IPS-20b (cell line): ENCODE results near the gene KIF1A.

Source experiments
- H3K27ac ChIP-seq: one replicate; pipeline ENCODE4 v1.5.1; 2013; ENCODE audit warnings: low read length
- H3K27me3 ChIP-seq: 2 replicates; pipeline ENCODE4 v1.6.1; 2013; ENCODE audit warnings: mild to moderate bottlenecking, low read length, inconsistent platforms; ENCODE audit not compliant: insufficient read depth
- H3K36me3 ChIP-seq: 2 replicates; pipeline ENCODE4 v1.6.1; 2013; ENCODE audit warnings: low read depth, mild to moderate bottlenecking, inconsistent platforms, low read length, moderate library complexity; ENCODE audit not compliant: insufficient read depth
- H3K4me1 ChIP-seq: 2 replicates; pipeline ENCODE4 v1.6.1; 2013; ENCODE audit warnings: mild to moderate bottlenecking, control low read depth, inconsistent platforms, low read length, moderate library complexity; ENCODE audit not compliant: insufficient read depth
- H3K4me3 ChIP-seq: 2 replicates; pipeline ENCODE4 v1.5.1; 2013; ENCODE audit warnings: mild to moderate bottlenecking, low read length, inconsistent platforms
- H3K9ac ChIP-seq: 2 replicates; pipeline ENCODE4 v1.6.1; 2013; ENCODE audit warnings: low read depth, mild to moderate bottlenecking, inconsistent platforms, low read length, moderate library complexity
- H3K9me3 ChIP-seq: 2 replicates; pipeline ENCODE4 v1.6.1; 2013; ENCODE audit warnings: mild to moderate bottlenecking, low read depth, low read length, inconsistent platforms; ENCODE audit not compliant: insufficient read depth

KIF1A gene

GRCh38 chr2:240762249-240762648 lies 57.8 kb downstream of the KIF1A start:
- Histone ChIP-seq H3K9ac (no peak overlapping the region), H3K4me1 (no peaks in the 10 kb centered on the region), H3K36me3 (peaks cover 100% of the 10 kb centered on the region)

GRCh38 chr2:240760576-240761246 lies 59.3 kb downstream of the KIF1A start:
- Histone ChIP-seq H3K9ac (no peak overlapping the region), H3K36me3 (peaks cover 100% of the 10 kb centered on the region), H3K27me3 (no peaks in the 10 kb centered on the region)

More at GRCh38 chr2:240762249-240762648, 57.8 kb downstream of the KIF1A start:
- Histone ChIP-seq H3K27ac (no peak overlapping the region), H3K9me3 (no peaks in the 10 kb centered on the region), H3K27me3 (no peaks in the 10 kb centered on the region), H3K4me3 (no peak overlapping the region)

GRCh38 chr2:240760121-240760520 lies 59.9 kb downstream of the KIF1A start:
- no peak overlapping the region for H3K9ac ChIP-seq
- no peaks in the 10 kb centered on the region for H3K9me3 ChIP-seq
- peaks cover 100% of the 10 kb centered on the region for H3K36me3 ChIP-seq
- no peak overlapping the region for H3K27ac ChIP-seq
- no peak overlapping the region for H3K4me3 ChIP-seq
- no peaks in the 10 kb centered on the region for H3K4me1 ChIP-seq
- H3K27me3 ChIP-seq = no peaks in the 10 kb centered on the region

More at GRCh38 chr2:240760576-240761246, 59.3 kb downstream of the KIF1A start:
- Histone ChIP-seq H3K4me3 (no peak overlapping the region), H3K27ac (no peak overlapping the region), H3K4me1 (no peaks in the 10 kb centered on the region), H3K9me3 (no peaks in the 10 kb centered on the region)

- H3K27ac ChIP-seq = no peak overlapping the region
- no peak overlapping the region for H3K4me3 ChIP-seq
- H3K9me3 ChIP-seq = no peaks in the 10 kb centered on the region
- H3K9ac ChIP-seq = no peak overlapping the region
- peaks cover 99% of the 10 kb centered on the region for H3K36me3 ChIP-seq
- no peaks in the 10 kb centered on the region for H3K4me1 ChIP-seq
- no peaks in the 10 kb centered on the region for H3K27me3 ChIP-seq
Observed at GRCh38 chr2:240759459-240759858, 60.6 kb downstream of the KIF1A start.

- Histone ChIP-seq H3K27ac (no peak overlapping the region), H3K4me1 (no peaks in the 10 kb centered on the region), H3K9me3 (no peaks in the 10 kb centered on the region), H3K4me3 (no peak overlapping the region), H3K36me3 (peaks cover 95% of the 10 kb centered on the region), H3K27me3 (no peaks in the 10 kb centered on the region), H3K9ac (no peak overlapping the region)
Observed at GRCh38 chr2:240757086-240757614, 62.9 kb downstream of the KIF1A start.

- H3K4me3 ChIP-seq = no peak overlapping the region
- no peaks in the 10 kb centered on the region for H3K27me3 ChIP-seq
- no peak overlapping the region for H3K9ac ChIP-seq
- H3K36me3 ChIP-seq = peaks cover 86% of the 10 kb centered on the region
- no peaks in the 10 kb centered on the region for H3K9me3 ChIP-seq
- no peak overlapping the region for H3K27ac ChIP-seq
- no peaks in the 10 kb centered on the region for H3K4me1 ChIP-seq
Observed at GRCh38 chr2:240752209-240752608, 67.8 kb downstream of the KIF1A start.

GRCh38 chr2:240750409-240750808 lies 69.6 kb downstream of the KIF1A start:
- Histone ChIP-seq H3K9me3 (no peaks in the 10 kb centered on the region), H3K9ac (no peak overlapping the region), H3K36me3 (peaks cover 86% of the 10 kb centered on the region), H3K4me3 (no peak overlapping the region), H3K27me3 (no peaks in the 10 kb centered on the region), H3K4me1 (no peaks in the 10 kb centered on the region), H3K27ac (no peak overlapping the region)

GRCh38 chr2:240749516-240749915 lies 70.5 kb downstream of the KIF1A start:
- Histone ChIP-seq H3K27ac (no peak overlapping the region), H3K4me3 (no peak overlapping the region), H3K9ac (no peak overlapping the region), H3K4me1 (no peaks in the 10 kb centered on the region), H3K9me3 (no peaks in the 10 kb centered on the region), H3K36me3 (peaks cover 88% of the 10 kb centered on the region), H3K27me3 (no peaks in the 10 kb centered on the region)

GRCh38 chr2:240747256-240747655 lies 72.8 kb downstream of the KIF1A start:
- H3K9ac ChIP-seq = no peak overlapping the region
- no peaks in the 10 kb centered on the region for H3K9me3 ChIP-seq
- no peaks in the 10 kb centered on the region for H3K4me1 ChIP-seq
- H3K27ac ChIP-seq = no peak overlapping the region
- H3K36me3 ChIP-seq = peaks cover 90% of the 10 kb centered on the region
- H3K4me3 ChIP-seq = no peak overlapping the region
- no peaks in the 10 kb centered on the region for H3K27me3 ChIP-seq

- Histone ChIP-seq H3K27me3 (no peaks in the 10 kb centered on the region), H3K9me3 (no peaks in the 10 kb centered on the region), H3K9ac (no peak overlapping the region), H3K4me3 (no peak overlapping the region), H3K27ac (no peak overlapping the region), H3K4me1 (no peaks in the 10 kb centered on the region), H3K36me3 (peaks cover 95% of the 10 kb centered on the region)
Observed at GRCh38 chr2:240746671-240747070, 73.3 kb downstream of the KIF1A start.

GRCh38 chr2:240745962-240746361 lies 74.1 kb downstream of the KIF1A start:
- Histone ChIP-seq H3K9me3 (no peaks in the 10 kb centered on the region), H3K4me3 (no peak overlapping the region), H3K27ac (no peak overlapping the region), H3K9ac (no peak overlapping the region), H3K4me1 (no peaks in the 10 kb centered on the region), H3K27me3 (no peaks in the 10 kb centered on the region), H3K36me3 (peaks cover 96% of the 10 kb centered on the region)

- no peak overlapping the region for H3K27ac ChIP-seq
- H3K36me3 ChIP-seq = peaks cover 99% of the 10 kb centered on the region
- no peaks in the 10 kb centered on the region for H3K9me3 ChIP-seq
- H3K4me1 ChIP-seq = no peaks in the 10 kb centered on the region
- no peak overlapping the region for H3K9ac ChIP-seq
- no peak overlapping the region for H3K4me3 ChIP-seq
- H3K27me3 ChIP-seq = no peaks in the 10 kb centered on the region
Observed at GRCh38 chr2:240745456-240745855, 74.6 kb downstream of the KIF1A start.
